GM12878 (cell line): ENCODE measurements around the gene LRCH4. TPM values are rescaled to one million over a fixed set of nuclear protein-coding genes. Genes with fewer than 3 reads are reported as not detected.

Experiments used
- CBFB ChIP-seq: IDR thresholded peaks from 2 replicates; pipeline ENCODE4 v1.6.1; 2016; ENCODE audit warnings: antibody characterized with exemption, low read depth
- EP300 ChIP-seq, 2 experiments: fragments of 150-350 bp in 1 of 2; IDR thresholded peaks; 2 replicates each; pipeline ENCODE4 v1.6.1; 2011 to 2012; ENCODE audit warnings: low read depth in 2 of 2, low read length in 2 of 2, borderline replicate concordance in 1 of 2, improper control_type of control experiment in 1 of 2, inconsistent platforms in 1 of 2; ENCODE audit not compliant: control insufficient read depth in 1 of 2
- KAT2A ChIP-seq: conservative IDR thresholded peaks from 2 replicates; pipeline ENCODE4 v1.6.1; 2011; ENCODE audit warnings: low read depth, low read length; ENCODE audit not compliant: control insufficient read depth
- KDM1A ChIP-seq: fragments of 200-600 bp; sonication (generic); IDR thresholded peaks from 2 replicates; pipeline ENCODE4 v1.6.1; 2016; ENCODE audit warnings: borderline replicate concordance
- POLR2AphosphoS5 ChIP-seq: IDR thresholded peaks from 2 replicates; pipeline ENCODE4 v1.6.1; 2011; ENCODE audit warnings: mild to moderate bottlenecking, low read length, inconsistent platforms
- PRDM15 ChIP-seq: fragments of 450-650 bp; formaldehyde crosslinking; IDR thresholded peaks from 2 replicates; pipeline ENCODE4 v1.4.0; 2020; ENCODE audit warnings: mild to moderate bottlenecking, moderate library complexity
- RFX5 ChIP-seq: IDR thresholded peaks from 2 replicates; pipeline ENCODE4 v1.6.1; 2011; ENCODE audit warnings: low read depth, low read length, improper control_type of control experiment
- SREBF1 ChIP-seq: IDR thresholded peaks from 2 replicates; pipeline ENCODE4 v1.6.1; 2012; ENCODE audit warnings: mild to moderate bottlenecking, low read length
- ZNF274 ChIP-seq: IDR thresholded peaks from one replicate; pipeline ENCODE4 v1.8.0; 2011; ENCODE audit not compliant: insufficient read length, insufficient read depth
- polyA plus RNA-seq, 11 experiments: library from polyadenylated mRNA; depleted of rRNA in 4 of 11; unstranded in 6 of 11; stranded (reverse) in 5 of 11; fragments of >200 nt; fragmentation: Nextera tagmentation in 4 of 11; fragmentation: Illumina TruSeq in 1 of 11; extraction: Ambion mirVana in 4 of 11; extraction: Trizol in 1 of 11; gene quantifications; 1 replicate in 1 of 11; 2 replicates in 10 of 11; pipeline versions ENCODE4 v1.2.1 to v1.2.3, GENCODE V29; 2011 to 2016; ENCODE audit warnings: inconsistent platforms in 2 of 11, missing spikeins in 2 of 11, low read depth in 1 of 11
- total RNA-seq, 4 experiments: library from RNA; depleted of rRNA in 3 of 4; stranded (reverse); fragments of >200 nt in 3 of 4; fragmentation: Illumina TruSeq in 1 of 4; extraction: Trizol in 1 of 4; gene quantifications; 2 replicates each; pipeline versions ENCODE4 v1.2.1 to v1.2.3, GENCODE V29; 2013 to 2021
- TF ChIP-seq, protein P1 (sequence below): fragments of 450-650 bp; IDR thresholded peaks from 2 replicates; pipeline ENCODE4 v1.6.1; 2016; ENCODE audit warnings: mild to moderate bottlenecking
- TF ChIP-seq, protein P2 (sequence below): fragments of 450-650 bp; formaldehyde crosslinking; IDR thresholded peaks from 2 replicates; pipeline ENCODE4 v1.5.0; 2022; ENCODE audit warnings: mild to moderate bottlenecking, missing genetic modification characterization
- TF ChIP-seq, protein P3 (sequence below): fragments of 450-650 bp; IDR thresholded peaks from 2 replicates; pipeline ENCODE4 v1.6.1; 2018; ENCODE audit warnings: mild to moderate bottlenecking, low read depth, moderate library complexity; ENCODE audit not compliant: partially characterized antibody
- TF ChIP-seq, protein P4 (sequence below): fragments of 450-650 bp; formaldehyde crosslinking; IDR thresholded peaks from 2 replicates; pipeline ENCODE4 v1.4.0; 2022; ENCODE audit warnings: mild to moderate bottlenecking, moderate library complexity

LRCH4 gene
- total and polyA plus RNA-seq, 10 of the 15 experiments (the other 5 are each of a cell fraction or from before 2014, with no cell fraction given) = 0.58 to 96.7 (median 28.4) TPM

DNA sequence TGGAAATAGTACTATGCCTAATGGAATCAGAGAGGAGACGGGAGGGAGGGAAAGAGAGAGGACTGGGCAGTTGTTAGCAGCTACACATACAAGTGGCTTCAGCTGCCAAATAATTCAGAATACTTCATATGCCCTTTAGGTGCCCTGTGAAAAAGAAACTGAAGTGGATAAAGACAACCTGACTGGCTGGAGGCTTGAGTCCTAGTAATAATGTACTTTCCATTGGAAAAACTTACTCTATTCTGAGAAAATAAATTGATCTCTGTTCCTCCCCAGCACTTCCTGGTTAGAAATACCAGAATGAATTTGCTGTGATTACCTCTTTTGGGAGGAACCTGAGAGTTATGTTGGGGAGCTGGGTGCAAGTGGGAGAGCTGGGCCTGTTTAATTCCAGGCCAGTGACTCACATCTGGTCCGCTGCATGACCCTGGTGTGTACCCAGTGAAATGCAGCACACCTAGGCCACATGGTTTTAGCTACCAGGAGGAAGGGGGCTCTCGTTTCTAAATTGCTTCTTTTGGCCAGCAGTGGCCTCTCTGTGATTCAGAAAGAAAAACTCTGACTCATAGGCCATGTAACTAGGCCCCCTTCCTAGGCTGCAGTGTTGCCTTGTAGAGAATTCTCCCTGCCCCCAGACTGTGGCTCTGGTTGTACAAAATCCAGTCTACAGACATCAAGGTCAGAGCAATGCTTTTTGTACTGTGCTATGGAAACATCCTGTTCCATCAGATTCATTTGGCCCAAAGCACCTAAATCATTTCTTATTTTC, 40.4 kb downstream of the LRCH4 start (continued):
- TF ChIP-seq, protein P1, sequence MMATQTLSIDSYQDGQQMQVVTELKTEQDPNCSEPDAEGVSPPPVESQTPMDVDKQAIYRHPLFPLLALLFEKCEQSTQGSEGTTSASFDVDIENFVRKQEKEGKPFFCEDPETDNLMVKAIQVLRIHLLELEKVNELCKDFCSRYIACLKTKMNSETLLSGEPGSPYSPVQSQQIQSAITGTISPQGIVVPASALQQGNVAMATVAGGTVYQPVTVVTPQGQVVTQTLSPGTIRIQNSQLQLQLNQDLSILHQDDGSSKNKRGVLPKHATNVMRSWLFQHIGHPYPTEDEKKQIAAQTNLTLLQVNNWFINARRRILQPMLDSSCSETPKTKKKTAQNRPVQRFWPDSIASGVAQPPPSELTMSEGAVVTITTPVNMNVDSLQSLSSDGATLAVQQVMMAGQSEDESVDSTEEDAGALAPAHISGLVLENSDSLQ = no peak
- TF ChIP-seq ZNF274 (no peak), RFX5 (no peak), POLR2AphosphoS5 (peak; percentile 68), EP300 (IDR thresholded peaks at IDR 0.05; ENCODE audit: borderline replicate concordance in 1 of 2, control insufficient read depth in 1 of 2, low read depth in 2 of 2, low read length in 2 of 2) (peak in 1 of 2 experiments; percentile 75; a peak in 3 of 4 replicates), PRDM15 (no peak), SREBF1 (no peak), KDM1A (no peak), CBFB (0 out of 2 replicates have a peak, but pooled peaks have one; percentile 36), KAT2A (no peak)
- TF ChIP-seq, protein P2, sequence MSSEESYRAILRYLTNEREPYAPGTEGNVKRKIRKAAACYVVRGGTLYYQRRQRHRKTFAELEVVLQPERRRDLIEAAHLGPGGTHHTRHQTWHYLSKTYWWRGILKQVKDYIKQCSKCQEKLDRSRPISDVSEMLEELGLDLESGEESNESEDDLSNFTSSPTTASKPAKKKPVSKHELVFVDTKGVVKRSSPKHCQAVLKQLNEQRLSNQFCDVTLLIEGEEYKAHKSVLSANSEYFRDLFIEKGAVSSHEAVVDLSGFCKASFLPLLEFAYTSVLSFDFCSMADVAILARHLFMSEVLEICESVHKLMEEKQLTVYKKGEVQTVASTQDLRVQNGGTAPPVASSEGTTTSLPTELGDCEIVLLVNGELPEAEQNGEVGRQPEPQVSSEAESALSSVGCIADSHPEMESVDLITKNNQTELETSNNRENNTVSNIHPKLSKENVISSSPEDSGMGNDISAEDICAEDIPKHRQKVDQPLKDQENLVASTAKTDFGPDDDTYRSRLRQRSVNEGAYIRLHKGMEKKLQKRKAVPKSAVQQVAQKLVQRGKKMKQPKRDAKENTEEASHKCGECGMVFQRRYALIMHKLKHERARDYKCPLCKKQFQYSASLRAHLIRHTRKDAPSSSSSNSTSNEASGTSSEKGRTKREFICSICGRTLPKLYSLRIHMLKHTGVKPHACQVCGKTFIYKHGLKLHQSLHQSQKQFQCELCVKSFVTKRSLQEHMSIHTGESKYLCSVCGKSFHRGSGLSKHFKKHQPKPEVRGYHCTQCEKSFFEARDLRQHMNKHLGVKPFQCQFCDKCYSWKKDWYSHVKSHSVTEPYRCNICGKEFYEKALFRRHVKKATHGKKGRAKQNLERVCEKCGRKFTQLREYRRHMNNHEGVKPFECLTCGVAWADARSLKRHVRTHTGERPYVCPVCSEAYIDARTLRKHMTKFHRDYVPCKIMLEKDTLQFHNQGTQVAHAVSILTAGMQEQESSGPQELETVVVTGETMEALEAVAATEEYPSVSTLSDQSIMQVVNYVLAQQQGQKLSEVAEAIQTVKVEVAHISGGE (CRISPR knock-in tag) = no peak
- TF ChIP-seq, protein P3, sequence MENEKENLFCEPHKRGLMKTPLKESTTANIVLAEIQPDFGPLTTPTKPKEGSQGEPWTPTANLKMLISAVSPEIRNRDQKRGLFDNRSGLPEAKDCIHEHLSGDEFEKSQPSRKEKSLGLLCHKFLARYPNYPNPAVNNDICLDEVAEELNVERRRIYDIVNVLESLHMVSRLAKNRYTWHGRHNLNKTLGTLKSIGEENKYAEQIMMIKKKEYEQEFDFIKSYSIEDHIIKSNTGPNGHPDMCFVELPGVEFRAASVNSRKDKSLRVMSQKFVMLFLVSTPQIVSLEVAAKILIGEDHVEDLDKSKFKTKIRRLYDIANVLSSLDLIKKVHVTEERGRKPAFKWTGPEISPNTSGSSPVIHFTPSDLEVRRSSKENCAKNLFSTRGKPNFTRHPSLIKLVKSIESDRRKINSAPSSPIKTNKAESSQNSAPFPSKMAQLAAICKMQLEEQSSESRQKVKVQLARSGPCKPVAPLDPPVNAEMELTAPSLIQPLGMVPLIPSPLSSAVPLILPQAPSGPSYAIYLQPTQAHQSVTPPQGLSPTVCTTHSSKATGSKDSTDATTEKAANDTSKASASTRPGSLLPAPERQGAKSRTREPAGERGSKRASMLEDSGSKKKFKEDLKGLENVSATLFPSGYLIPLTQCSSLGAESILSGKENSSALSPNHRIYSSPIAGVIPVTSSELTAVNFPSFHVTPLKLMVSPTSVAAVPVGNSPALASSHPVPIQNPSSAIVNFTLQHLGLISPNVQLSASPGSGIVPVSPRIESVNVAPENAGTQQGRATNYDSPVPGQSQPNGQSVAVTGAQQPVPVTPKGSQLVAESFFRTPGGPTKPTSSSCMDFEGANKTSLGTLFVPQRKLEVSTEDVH = no peak
- TF ChIP-seq, protein P4, sequence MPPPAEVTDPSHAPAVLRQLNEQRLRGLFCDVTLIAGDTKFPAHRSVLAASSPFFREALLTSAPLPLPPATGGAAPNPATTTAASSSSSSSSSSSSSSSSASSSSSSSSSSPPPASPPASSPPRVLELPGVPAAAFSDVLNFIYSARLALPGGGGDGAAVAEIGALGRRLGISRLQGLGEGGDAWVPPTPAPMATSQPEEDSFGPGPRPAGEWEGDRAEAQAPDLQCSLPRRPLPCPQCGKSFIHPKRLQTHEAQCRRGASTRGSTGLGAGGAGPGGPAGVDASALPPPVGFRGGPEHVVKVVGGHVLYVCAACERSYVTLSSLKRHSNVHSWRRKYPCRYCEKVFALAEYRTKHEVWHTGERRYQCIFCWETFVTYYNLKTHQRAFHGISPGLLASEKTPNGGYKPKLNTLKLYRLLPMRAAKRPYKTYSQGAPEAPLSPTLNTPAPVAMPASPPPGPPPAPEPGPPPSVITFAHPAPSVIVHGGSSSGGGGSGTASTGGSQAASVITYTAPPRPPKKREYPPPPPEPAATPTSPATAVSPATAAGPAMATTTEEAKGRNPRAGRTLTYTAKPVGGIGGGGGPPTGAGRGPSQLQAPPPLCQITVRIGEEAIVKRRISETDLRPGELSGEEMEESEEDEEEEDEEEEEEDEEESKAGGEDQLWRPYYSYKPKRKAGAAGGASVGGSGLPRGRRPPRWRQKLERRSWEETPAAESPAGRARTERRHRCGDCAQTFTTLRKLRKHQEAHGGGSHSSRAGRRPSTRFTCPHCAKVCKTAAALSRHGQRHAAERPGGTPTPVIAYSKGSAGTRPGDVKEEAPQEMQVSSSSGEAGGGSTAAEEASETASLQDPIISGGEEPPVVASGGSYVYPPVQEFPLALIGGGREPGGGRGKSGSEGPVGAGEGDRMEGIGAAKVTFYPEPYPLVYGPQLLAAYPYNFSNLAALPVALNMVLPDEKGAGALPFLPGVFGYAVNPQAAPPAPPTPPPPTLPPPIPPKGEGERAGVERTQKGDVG = no peak
